Measurements from ENCODE around the gene GHRL.

- no peak for TF ChIP-seq BHLHE40 (IDR thresholded peaks at IDR 0.05; ENCODE audit: low read depth, low read length)
- no peak for TF ChIP-seq CTCF (conservative IDR thresholded peaks at IDR 0.05; ENCODE audit: low read depth, low read length)
- TF ChIP-seq MXI1 (IDR thresholded peaks at IDR 0.05; ENCODE audit: borderline replicate concordance, low read depth, low read length), result no peak
- no peak for TF ChIP-seq MAFK (IDR thresholded peaks at IDR 0.05; ENCODE audit: low read depth, low read length)
- TF ChIP-seq POLR2A (IDR thresholded peaks at IDR 0.05; ENCODE audit: low read depth, low read length), result no peak
- TF ChIP-seq RAD21 (IDR thresholded peaks at IDR 0.05; ENCODE audit: low read length), result no peak
- no peak for TF ChIP-seq CHD1 (IDR thresholded peaks at IDR 0.05; ENCODE audit: low read depth, low read length)
- TF ChIP-seq SMC3 (IDR thresholded peaks at IDR 0.05; ENCODE audit: low read depth, low read length), result no peak
These were observed 39.0 kb downstream of the GHRL start for GRCh38 chr3:10253731-10254130.

Measured in IMR-90 (cell line).